GM21825 (cell line): ENCODE data around the gene IHH.

Experiments
- ATAC-seq: cut with Tn5 transposase; IDR thresholded peaks from one replicate; pipeline ENCODE4 v1.9.1; 2021; ENCODE audit warnings: mild to moderate bottlenecking, moderate library complexity; ENCODE audit not compliant: unreplicated experiment

The IHH gene

DNA sequence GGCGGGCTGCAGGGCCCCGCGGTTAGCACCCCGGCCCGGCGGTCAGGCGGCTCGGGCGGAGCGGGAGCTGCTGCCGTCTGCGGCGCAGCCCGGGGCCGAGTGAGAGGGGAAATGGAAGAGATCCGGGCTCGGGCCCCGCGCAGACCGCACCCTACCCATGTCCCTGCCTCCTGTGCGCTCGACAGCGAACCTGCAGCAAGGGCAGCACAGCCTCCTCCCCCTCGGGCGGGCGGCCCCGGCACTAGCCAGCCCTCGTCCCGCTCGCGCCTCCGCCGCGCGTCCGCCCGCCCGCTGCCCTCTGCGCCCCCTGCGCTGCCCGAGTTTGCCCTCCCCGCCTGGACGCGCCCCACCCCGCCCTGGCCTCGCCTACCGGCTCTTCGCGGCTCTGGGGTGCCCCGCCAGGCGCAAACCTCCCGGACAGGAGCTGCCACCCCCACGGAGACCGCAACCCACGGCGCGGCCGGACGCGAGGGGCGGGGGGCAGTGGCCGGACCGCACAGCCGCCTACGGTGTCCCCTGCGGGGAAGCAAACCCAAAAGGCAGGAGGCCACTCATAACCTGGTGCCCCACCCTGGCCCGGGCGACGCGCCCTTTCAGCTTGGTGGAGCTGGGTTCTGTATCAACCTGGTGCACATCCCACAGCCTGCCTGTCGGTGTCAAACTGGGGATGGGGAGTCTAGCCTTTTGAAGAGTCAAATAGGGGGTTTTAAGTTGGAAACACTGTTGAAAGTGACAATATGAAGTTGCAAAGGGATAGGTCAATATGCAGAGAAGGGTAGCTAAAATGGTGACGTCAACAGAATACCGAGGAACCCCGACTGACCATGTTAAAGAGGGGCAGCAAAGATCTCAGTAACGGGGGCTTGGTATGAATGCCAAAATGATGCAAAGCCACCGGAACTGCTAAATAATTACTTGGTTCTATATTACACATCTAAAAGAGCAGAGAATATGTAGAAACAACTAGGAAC, at the start of gene IHH:
IHH (minus strand) TSS at position 101 of the 971 bp plus-strand sequence. CDS start 454 bp downstream, outside the sequence.
- no peak for ATAC-seq

DNA sequence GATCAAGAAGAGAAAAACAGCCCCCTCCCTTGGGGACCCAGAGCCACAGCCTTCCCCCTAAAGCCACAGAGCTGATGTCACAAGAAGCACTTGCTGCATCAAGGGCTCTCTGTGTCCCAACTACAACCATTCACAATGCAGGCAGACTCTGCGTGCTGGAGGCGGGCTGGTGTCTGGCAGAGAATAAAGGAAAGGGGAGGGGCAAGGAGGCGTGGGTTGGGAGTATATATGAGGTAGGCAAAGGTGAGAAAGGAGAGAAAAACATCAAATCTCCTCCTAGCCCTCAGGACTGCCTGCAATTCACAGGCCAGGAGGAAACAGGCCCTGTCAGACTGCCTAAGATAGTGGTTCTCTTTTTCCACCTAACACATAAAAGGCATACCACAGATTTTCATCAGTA, 48.8 kb upstream of the IHH start:
- ATAC-seq = no peak

DNA sequence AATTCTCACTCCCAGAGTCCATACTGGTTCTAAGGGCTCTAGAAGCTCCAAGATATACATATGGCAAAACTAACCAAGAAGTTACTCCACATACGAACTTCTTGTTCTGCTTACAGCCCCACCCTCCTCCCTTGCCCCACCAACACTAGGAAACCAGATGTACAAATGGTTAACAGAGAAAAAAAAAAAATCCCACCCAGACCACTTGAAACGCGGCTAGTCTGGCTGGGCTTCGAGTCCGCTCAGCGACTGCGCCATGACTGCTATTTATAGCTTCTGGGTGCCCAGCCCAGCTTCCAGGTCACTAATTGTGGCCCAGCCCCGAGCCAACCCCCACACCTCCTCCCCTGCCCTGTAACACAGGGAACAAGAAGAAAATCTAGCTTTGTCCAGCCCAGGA, 47.0 kb upstream of the IHH start:
- no peak for ATAC-seq

DNA sequence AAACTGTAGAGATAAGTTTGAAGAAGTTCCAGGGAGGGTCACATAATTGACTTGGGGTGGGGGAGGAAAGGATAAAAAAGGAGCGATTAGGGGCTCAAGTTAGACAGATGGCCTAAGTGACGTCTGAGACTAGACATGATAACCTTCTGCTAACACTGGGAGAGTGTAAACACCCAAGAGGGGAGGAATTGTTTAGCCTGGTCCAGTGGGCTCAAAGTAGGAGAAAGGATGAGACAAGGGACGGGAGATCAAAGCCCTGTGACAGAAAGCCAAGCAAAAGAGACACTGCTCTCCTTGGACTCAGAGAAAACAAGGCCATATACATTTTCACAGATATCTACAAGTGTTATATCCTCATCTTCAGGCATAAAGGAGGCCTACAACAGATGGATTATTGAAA, 45.5 kb upstream of the IHH start:
- no peak for ATAC-seq

DNA sequence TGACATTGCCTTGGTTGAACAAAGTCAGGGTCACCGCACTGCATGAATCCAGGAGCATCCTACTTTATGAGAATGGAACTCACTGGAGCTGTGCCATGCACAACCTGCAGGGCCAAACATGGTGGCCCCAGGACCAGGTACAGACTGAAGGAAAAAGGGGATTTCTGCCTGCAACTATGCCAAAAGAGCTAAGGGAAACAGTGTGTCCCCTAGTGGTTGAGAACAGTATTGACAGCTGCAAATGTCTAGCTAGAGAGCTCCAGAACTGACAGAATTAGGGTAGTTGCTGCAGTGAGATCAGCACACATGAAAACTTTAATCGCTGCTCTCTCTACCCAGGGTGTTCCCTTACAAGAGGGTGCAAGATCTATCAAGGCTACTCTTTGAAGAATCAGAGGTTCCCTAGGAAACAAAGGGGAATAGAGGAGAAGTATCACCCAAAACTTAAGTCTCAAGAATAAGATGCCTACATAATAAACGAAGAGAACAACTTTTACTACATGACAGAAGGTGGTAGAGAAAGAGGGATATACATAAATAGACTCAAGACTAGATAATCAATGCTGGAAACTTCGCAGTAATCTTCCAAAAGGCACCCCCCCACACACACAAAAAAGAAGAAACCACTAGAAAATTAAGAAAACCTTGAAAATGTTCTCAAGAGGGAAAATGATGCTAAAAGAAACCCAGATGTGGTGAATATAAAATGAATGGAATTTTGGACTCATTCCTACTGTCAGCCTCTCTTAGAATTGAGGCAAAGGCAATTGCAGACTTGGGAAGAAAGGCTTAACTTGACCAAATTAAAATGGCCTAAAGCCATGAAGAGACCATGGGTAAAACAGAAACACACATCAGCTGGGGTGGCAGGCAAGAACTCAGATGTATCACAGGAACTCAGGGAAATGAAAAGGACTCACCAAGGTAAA, 43.6 kb upstream of the IHH start:
- no peak for ATAC-seq

DNA sequence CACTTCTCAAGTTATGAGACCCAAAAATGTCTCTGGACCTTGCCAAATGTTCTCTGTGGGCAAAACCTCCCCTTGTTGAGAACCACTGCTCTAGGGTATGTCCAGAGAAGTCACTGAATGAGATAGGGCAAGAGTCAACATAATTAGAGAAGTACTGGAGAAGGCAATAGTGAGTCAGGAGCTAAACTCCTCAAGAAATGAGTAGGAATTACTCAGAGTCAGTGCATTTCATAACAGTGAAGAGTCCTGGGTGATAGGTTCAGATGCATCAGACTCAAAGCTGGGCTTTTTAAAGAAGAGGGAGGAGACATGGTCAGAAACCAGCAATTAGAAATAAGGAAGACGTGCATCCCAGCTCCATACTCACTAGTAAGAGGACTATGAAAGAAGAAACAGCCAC, 38.6 kb upstream of the IHH start:
- no peak for ATAC-seq

DNA sequence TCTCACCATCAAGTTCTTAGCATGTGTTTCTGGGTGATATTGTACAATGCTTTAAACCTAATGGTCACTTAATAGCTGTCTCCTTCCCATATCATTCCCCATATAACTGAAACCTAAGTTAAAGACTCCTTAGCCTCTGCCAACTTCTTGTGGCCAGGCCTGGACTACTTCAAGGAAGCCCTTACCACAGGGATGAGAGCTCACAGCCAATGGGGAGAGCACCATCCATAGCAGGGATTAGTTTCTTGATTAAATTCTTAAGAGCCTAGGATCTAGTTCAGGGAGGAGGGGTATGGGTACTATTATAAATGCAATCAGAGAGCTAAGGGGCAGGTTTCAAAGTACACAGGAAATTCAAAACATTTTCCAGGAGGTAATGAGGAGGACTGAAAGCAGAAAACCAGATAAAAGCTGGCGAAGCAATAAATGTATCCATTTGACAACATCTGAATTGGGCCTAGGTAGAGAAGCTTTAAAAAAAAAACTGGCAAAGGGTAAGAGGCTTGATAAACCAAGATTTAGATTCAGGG, 34.8 kb upstream of the IHH start:
- ATAC-seq = no peak

DNA sequence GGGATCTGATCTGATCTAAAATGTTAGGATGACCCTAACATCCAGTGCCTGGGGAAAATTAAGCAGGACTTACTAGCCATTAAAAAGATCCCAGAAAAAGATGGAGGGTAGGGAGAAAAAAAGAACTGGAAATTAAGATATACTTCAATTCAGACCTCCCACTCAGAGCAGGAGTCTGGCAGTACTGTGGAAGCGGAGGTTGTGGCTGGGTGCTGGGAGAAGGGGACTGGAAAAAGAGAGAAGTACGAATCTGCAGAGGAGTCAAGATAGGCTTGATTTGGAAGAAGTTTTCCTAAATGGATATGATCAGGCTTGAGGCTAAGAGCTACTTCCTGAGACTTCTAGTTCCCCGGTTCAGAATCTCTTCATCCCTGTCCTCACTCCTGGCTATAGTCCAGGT, 33.5 kb upstream of the IHH start:
- ATAC-seq = no peak

DNA sequence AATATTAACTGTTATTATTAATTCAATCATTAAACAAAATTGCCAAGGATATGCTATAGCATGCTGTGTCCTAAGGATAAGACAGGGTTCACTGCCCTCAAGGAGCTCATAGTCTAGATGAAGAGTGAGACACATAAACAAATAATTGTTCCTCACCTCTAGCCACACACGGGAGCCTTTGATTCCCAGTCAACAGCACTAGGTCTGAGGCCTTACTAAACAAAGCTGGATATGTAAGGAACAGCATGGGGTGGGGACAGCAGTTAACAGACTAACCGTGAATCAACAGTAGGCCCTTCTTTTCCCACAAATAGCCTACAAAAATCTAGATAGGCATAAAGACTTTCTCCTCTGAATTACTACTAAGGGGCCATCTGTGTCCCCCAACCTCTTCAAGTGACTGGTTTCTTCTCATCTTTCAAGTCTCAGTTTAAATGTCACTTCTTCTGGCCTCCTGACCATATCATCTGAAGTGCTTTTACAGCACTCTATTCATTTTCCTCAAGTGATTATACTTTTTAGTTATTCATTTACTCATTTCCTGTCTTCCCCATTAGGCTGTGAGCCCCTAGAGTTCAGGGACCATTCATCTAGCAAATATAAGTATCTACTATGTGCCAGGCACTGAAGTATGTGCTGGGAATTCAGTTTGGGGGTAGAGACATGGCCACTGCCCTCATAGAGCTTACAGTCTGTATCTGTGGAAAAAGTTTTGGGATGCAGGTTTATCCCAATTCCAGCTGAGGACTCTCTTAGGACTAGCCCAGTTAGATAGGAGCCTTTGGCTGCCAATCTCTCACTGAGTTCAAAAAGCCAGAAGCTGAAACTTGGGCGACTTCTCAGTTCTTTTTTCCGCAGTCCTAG, 29.9 kb upstream of the IHH start:
- ATAC-seq = no peak

DNA sequence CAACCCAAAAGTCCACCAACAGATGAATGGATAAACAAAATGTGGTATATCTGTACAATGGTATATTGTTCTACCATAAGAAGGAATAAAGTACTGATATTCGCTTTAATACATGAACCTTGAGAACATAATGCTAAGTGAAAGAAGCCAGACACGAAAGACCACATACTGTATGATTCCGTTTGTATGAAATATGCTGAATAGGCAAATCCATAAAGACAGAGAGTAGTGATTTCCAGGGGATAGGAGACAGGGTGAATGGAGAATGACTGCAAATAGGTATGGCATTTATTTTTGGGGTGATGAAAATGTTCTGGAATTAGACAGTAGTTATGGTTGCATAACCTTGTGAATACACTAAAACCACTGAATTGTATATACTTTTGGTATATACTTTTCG, 28.6 kb upstream of the IHH start:
- no peak for ATAC-seq

DNA sequence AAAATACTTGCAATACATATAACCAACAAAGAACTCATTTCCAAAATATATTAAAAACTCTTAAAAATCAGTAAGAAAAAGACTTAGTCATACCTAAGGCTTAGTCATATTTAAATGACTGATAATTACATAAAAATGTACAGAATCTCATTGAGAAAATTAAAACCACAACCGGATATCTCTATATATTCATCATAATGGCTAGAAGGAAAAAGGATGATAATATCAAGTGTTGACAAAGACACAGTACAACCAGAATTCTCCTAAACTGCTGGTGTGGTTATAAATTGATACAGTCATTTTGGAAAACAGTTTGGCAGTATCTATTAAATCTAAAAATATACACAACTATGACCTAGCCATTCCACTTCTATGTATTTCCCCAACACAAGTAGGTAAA, 27.1 kb upstream of the IHH start:
- ATAC-seq = no peak

DNA sequence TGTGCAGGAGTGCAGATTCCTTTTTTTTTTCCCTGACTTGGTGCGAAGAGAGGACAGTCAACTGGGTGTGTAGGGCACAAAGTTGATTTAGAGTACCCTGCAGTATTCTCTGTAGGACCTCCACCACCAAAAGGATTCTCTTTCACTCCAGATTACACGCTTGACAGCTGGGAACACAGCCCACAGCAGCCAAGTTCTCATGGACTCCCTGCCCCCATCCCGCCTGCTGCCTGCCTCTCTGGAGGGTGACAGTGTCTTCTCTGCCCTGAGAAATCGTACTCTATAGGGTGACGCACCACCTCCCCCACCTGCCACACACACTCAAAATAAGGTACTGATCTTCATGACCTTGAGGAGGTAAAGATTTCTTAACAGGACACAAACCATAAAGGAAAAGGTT, 26.6 kb upstream of the IHH start:
- no peak for ATAC-seq

DNA sequence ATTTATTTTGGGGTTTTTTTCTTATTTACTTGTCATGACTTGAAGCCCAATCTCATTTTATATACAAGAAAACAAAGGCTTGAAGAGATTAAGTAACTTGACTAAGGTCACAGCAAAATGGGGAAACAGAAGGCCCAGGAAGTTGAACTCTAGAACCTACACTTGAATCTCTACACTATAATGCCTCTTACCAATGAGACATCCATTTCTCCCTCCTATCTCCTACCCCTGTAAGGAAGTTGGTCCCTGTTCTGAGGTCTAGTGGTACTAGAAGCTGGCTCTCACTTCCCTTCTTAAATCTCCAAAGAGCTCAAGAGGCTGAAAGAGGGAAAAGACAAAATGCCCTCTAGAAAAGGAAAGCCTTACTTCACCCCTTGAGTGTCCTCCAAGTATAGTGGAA, 25.5 kb upstream of the IHH start:
- no peak for ATAC-seq

DNA sequence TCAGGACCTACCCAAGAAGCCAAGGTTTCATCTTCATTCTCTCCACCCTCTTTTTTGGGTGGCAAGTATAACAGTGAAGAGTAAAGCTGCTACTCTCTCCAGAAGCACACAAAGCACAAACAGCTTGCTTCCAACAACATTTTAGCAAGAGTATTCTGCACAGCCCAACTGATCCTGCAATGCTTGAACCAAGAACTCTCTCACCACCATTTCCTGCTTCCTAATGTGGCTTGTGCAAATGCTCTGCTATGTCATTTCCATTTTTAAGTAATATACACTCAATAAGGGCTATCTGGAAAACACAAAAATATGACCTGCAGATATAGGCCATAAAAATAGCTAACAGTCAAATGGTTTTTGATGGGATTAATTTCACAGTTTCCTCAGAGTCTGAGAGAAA, 24.1 kb upstream of the IHH start:
- ATAC-seq = no peak

DNA sequence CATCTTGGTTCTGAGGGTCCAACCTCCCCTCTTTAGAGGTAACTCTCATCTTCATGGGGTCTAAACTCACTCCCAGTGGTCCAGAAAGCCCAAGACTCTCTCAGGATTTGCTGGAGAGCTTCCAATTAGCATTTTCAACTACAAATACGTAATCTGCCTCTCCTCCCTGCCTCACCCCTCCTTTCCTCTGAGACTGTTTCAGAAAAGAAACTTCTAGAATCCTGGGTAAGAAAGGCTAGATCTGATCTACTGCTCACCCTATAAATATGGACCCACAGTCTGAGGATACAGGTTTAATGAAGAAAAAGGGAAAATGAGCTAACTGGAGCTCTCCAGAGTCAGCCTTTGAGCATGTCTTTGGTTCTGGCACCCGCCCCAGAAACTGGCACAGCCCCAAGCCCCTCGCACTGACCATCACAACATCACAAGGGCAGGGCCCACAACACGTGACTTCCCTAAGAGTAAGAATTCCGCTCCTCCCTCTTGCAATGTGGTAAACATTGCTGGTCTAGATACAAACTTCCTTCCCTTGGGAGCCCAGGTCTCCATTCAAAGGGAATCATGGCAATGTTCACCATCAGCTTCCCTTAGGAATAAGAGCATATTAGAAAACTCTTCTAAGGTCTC, 21.7 kb upstream of the IHH start:
- ATAC-seq = no peak

DNA sequence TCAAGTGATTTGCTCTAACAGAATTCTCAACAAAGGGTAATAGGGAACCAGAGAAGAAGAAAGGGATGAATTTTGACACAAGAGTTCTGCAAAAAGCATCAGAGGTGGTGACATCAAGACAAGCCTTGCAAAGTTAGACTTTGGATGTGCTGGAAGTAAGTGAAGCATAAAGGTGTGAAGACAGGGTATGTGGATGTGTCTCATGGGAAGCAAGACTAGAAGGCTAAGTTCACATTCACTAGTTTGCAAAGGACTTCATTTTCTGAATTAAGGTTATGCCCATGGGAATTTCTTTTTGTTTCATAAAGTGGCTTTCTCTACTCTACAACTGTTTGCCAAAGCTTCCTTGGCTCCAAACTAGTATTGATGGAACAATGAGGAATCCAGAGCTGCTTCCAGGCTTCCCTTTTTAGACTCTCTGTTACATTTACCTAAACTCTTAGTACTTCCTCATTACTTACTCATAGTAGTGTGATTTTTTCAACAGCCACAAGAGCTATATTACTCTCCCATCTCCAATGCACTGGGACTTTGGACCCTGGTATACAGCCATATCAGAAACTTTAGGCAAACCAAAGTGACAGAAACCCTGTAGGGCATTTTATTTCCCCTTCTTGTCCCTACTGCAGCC, 21.1 kb upstream of the IHH start:
- no peak for ATAC-seq

DNA sequence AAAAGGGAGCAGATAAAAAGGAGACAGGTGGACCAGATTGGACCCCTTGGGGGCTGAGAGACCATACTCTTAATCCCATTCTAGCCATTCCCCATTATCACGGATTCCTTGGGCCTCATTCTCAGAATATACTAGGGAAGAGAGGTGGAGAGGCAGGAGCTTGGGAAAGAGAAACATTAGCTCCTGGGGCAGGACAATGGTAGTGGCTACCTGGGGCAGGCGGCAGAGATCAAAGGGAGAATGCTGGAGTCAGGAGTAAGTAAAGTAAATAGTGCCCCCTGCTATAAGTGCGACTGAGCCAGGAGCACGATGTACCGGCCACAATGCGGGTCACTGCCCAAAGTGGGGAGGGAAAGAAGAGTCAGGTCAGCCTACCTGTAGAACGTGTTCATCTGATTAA, 20.4 kb upstream of the IHH start:
- no peak for ATAC-seq

DNA sequence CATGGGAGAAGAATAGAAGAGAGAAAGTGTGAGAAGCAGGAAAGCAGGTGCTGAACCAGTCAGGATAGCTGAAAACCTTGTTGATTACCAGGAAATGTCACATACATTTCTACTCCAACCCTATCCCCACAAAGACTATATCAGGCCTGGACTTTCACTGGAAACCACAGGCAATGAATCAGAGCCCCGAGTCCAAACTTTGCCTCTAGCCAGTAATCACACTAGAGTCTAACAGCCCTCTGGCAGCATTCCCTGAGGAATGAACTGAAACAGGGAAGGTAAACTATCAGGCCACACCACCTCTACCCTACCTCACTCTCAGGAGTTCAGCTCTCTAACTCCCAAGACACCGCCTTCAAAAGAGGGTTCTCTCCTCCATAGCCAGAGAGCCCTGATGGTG, 18.7 kb upstream of the IHH start:
- no peak for ATAC-seq

DNA sequence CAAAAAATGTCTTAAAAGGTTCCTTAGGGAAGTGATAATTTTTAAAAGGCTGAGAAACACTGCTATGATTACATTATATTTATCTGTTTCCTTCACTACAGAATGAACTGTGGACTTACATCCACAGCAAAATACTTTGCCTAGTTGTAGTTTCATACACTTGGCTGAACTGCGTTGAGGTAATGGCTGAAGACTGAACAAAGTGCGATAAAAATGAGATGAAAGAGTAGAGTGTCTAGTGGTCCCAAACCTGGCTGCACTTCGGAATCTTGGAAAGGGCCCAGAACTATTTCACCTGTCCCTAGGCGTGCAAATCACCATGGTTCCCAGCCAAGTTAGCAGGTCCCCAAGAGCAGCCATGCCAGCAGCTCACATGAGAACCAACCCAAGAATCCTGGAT, 18.2 kb upstream of the IHH start:
- no peak for ATAC-seq

DNA sequence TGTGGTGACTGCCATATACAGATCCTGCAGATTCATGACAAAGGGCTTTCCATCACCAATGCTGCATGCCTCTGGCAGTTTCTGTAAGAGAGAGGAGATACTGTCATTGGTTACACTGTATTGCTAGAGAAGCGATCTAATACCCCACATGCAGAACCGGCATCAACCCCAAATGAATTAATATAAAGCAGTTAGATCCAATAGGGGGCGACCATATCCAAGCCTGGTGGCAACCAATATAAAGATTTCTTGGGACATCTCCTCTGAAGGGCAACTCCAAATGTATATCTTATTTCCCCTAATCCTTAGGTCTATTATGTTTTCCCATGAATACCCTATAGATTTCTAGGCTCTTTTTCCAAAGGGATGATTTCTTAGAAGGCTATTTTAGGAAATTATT, 17.4 kb upstream of the IHH start:
- no peak for ATAC-seq
